ENCODE data around the gene XRCC2. TPM values are rescaled to one million over a fixed set of nuclear protein-coding genes. Genes with fewer than 3 reads are reported as not detected.

XRCC2 gene
- total and polyA plus RNA-seq, 2 of the 8 experiments (the other 6 are each of a cell fraction or from before 2014, with no cell fraction given), result 14.6 to 34.0 TPM

DNA sequence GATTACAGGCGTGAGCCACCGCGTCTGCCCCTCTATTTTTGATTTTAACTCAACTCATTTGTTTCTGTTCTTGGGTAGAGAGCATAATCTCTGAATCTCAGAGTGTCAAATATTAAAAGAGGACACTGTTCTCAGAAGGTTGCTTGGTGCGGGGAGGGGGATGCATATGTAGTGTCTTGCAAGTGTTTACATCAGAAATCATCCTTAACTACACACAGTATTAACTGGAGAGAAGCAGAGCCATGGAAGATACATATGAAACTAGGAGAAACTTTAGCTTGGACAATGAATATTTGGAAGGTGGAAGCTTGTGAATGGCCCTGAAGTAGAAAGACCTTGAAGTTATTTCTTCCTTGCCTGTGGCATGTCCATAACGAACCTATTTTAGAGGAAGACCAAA is 57.5 kb downstream of the XRCC2 start:
- H3K23me2 ChIP-seq (ENCODE audit: low read depth, low read length), result no peaks in the 10 kb centered on the region
- H4K91ac ChIP-seq (replicated peaks; ENCODE audit: insufficient read length, low read length), result no peak overlapping the region
- no peaks in the 10 kb centered on the region for H4K20me1 ChIP-seq (replicated peaks in 1 of 2; ENCODE audit: control insufficient read depth in 1 of 2, insufficient read depth in 2 of 2, low read length in 2 of 2)
- no peak overlapping the region for H3K27ac ChIP-seq (ENCODE audit: low read depth, low read length)
- H3K4me3 ChIP-seq (ENCODE audit: extremely low read depth in 1 of 4, insufficient read depth in 2 of 4, low read depth in 3 of 4, low read length in 4 of 4), result no peak overlapping the region
- H3K14ac ChIP-seq (ENCODE audit: insufficient read length), result no peak overlapping the region
- DNase-seq (ENCODE audit: low read depth in 1 of 2, low spot score in 2 of 2) (no peak), FAIRE-seq (no peak)
- H3K27me3 ChIP-seq (replicated peaks in 1 of 4; ENCODE audit: control insufficient read depth in 3 of 4, extremely low read depth in 1 of 4, insufficient read depth in 3 of 4, low read length in 3 of 4), result no peaks in the 10 kb centered on the region
- CTCF ChIA-PET (ENCODE audit: partially characterized antibody), result interaction anchor here (0.7 kb wide), 1 partner anchor 11 kb away, joined by 3 read pairs; no protein-coding TSS in a partner anchor
- no peak overlapping the region for H3K56ac ChIP-seq (replicated peaks; ENCODE audit: insufficient read length, low read depth, low read length)
- H2BK20ac ChIP-seq (ENCODE audit: low read length), result no peak overlapping the region
- POLR2A ChIA-PET (ENCODE audit: partially characterized antibody), result no interaction called here
- no peak overlapping the region for H4K8ac ChIP-seq (ENCODE audit: extremely low read depth, insufficient read depth, low read length)
- no peak overlapping the region for H4K5ac ChIP-seq (ENCODE audit: insufficient read length, low read depth, low read length)
- no peaks in the 10 kb centered on the region for H3K9me3 ChIP-seq (ENCODE audit: insufficient read depth in 2 of 2, low read depth in 1 of 2, low read length in 1 of 2)
- no peaks in the 10 kb centered on the region for H3K36me3 ChIP-seq (ENCODE audit: control insufficient read depth in 2 of 4, insufficient read depth in 4 of 4, low read length in 3 of 4)
- no peak overlapping the region for H2BK12ac ChIP-seq (ENCODE audit: low read depth, low read length)
- no peak overlapping the region for H3K18ac ChIP-seq (ENCODE audit: extremely low read depth, low read length)
- no peak overlapping the region for H2AK5ac ChIP-seq (ENCODE audit: low read depth, low read length)
- H2BK15ac ChIP-seq (ENCODE audit: low read length), result no peak overlapping the region
- H2BK120ac ChIP-seq (replicated peaks; ENCODE audit: low read depth, low read length), result no peak overlapping the region
- no peak overlapping the region for H3K9ac ChIP-seq (replicated peaks in 1 of 4; ENCODE audit: extremely low read depth in 1 of 4, low read depth in 3 of 4, low read length in 3 of 4)
- H3K4me1 ChIP-seq (replicated peaks in 1 of 4; ENCODE audit: control insufficient read depth in 3 of 4, insufficient read depth in 4 of 4, low read length in 3 of 4), result no peaks in the 10 kb centered on the region
- H3K4me2 ChIP-seq (ENCODE audit: insufficient read depth in 1 of 2, low read depth in 2 of 2, low read length in 2 of 2), result no peak overlapping the region
- no peaks in the 10 kb centered on the region for H3K79me2 ChIP-seq (ENCODE audit: control insufficient read depth in 1 of 2, insufficient read depth in 2 of 2, low read length in 2 of 2)
- 92% methylated on average over 5 of the region's 5 CpGs; no CpG with 5 or more reads in 1 of the 2 experiments for WGBS, 2 experiments (ENCODE audit: extremely low coverage in 1 of 2, insufficient coverage in 1 of 2, insufficient read length in 1 of 2, insufficient replicate concordance in 2 of 2, low coverage in 1 of 2, low lambda C conversion rate in 2 of 2, missing lambda C conversion rate in 1 of 2)
- no peak overlapping the region for H3K23ac ChIP-seq (ENCODE audit: insufficient read length)
- H2BK5ac ChIP-seq (ENCODE audit: low read depth, low read length), result no peak overlapping the region
- H3K79me1 ChIP-seq (ENCODE audit: low read depth, low read length), result no peaks in the 10 kb centered on the region
- no peak overlapping the region for H2AFZ ChIP-seq (ENCODE audit: low read length)
- H3K4ac ChIP-seq (replicated peaks; ENCODE audit: insufficient read length, low read depth, low read length), result no peak overlapping the region
- TF ChIP-seq NRF1 (IDR thresholded peaks at IDR 0.05; ENCODE audit: low read depth, low read length) (no peak), KDM1A (IDR thresholded peaks at IDR 0.05; ENCODE audit: borderline replicate concordance, low read length) (no peak), ATF3 (IDR thresholded peaks at IDR 0.05; ENCODE audit: insufficient read depth, low read depth, low read length) (no peak), RBBP5 (IDR thresholded peaks at IDR 0.05; ENCODE audit: borderline replicate concordance, low read depth, low read length) (no peak), SP2 (IDR thresholded peaks at IDR 0.05; ENCODE audit: low read length) (no peak), SIX5 (IDR thresholded peaks at IDR 0.05; ENCODE audit: low read depth, low read length) (no peak), KDM4A (IDR thresholded peaks at IDR 0.05; ENCODE audit: low read depth, low read length, severe bottlenecking) (no peak), GTF2F1 (IDR thresholded peaks at IDR 0.05; ENCODE audit: borderline replicate concordance, low read depth, low read length) (no peak), HDAC2 (IDR thresholded peaks at IDR 0.05; ENCODE audit: borderline replicate concordance in 1 of 2, low read depth in 2 of 2, low read length in 2 of 2) (no peak), RFX5 (IDR thresholded peaks at IDR 0.05; ENCODE audit: borderline replicate concordance, low read depth, low read length) (no peak), RXRA (IDR thresholded peaks at IDR 0.05; ENCODE audit: insufficient read depth, low read depth, low read length) (no peak)
- TF ChIP-seq, protein P1, sequence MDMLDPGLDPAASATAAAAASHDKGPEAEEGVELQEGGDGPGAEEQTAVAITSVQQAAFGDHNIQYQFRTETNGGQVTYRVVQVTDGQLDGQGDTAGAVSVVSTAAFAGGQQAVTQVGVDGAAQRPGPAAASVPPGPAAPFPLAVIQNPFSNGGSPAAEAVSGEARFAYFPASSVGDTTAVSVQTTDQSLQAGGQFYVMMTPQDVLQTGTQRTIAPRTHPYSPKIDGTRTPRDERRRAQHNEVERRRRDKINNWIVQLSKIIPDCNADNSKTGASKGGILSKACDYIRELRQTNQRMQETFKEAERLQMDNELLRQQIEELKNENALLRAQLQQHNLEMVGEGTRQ (IDR thresholded peaks at IDR 0.05; ENCODE audit: low read length), result no peak

Measured in H1 (cell line).